K562 (cell line): Measurements from ENCODE around the gene GARNL3. TPM values are rescaled to one million over a fixed set of nuclear protein-coding genes. Genes with fewer than 3 reads are reported as not detected.

Source experiments
- ATAC-seq: fragments of 200-7000 bp; cut with Tn5 transposase; 3 replicates; pipeline ENCODE4 v1.9.1; 2020; ENCODE audit warnings: moderate library complexity
- BruUV-seq: library from RNA; stranded (reverse); fragments of 400-500 nt; replicated peaks from 2 replicates; lab custom pipeline; 2021; lab: Mats Ljungman, UMichigan
- CTCF ChIA-PET: fragments of 300-600 bp; formaldehyde crosslinking; extraction: SDS; loops from one replicate; lab custom pipeline; 2021; ENCODE audit warnings: low intra/inter-chr PET ratio; lab: Yijun Ruan, JAX
- POLR2A ChIA-PET: fragments of 300-600, 350-650 bp; sonication (Branson Sonifier 250); formaldehyde crosslinking; extraction: SDS; loops from one replicate; lab custom pipeline; 2021; ENCODE audit warnings: antibody characterized with exemption, inconsistent platforms; lab: Yijun Ruan, JAX
- DNase-seq, 4 experiments: peaks; one replicate each; pipeline versions ENCODE4 v3.0.0 to v3.0.0-alpha.2; 2011 to 2018; ENCODE audit warnings: low spot score in 3 of 4, mixed read lengths in 3 of 4; ENCODE audit errors: extremely low read depth in 1 of 4
- FAIRE-seq: peaks from 2 replicates; lab custom pipeline; 2011; peaks lifted over from hg19 to GRCh38; lab: Jason Lieb, UNC
- H2AFZ ChIP-seq: 2 replicates; pipeline ENCODE4 v1.6.0; 2011; ENCODE audit warnings: low read depth, low read length, control low read depth, inconsistent platforms
- H3K27ac ChIP-seq: fragments of 200-600 bp; 3 replicates; pipeline ENCODE4 v1.8.0; 2011; ENCODE audit warnings: low read depth, mild to moderate bottlenecking, control low read depth, inconsistent platforms, low read length, moderate library complexity, mixed read lengths; ENCODE audit errors: extremely low read depth
- H3K27me3 ChIP-seq, 2 experiments: fragments of 300-600 bp in 1 of 2; 2 replicates in 1 of 2; 3 replicates in 1 of 2; pipeline versions ENCODE4 v1.6.0 to v1.8.0; 2011; ENCODE audit warnings: inconsistent platforms in 2 of 2, low read length in 2 of 2, mild to moderate bottlenecking in 1 of 2, mixed read lengths in 1 of 2, moderate library complexity in 1 of 2; ENCODE audit not compliant: control insufficient read depth in 2 of 2, insufficient read depth in 2 of 2
- H3K36me3 ChIP-seq: fragments of 300-600 bp; 3 replicates; pipeline ENCODE4 v1.8.0; 2011; ENCODE audit warnings: mild to moderate bottlenecking, low read length, inconsistent platforms; ENCODE audit not compliant: control insufficient read depth, insufficient read depth
- H3K4me1 ChIP-seq, 2 experiments: fragments of 200-600 bp in 1 of 2; replicated peaks in 1 of 2; 2 replicates in 1 of 2; 3 replicates in 1 of 2; pipeline versions ENCODE4 v1.5.1 to v1.8.0; 2011; ENCODE audit warnings: inconsistent platforms in 2 of 2, low read length in 2 of 2, mild to moderate bottlenecking in 1 of 2, mixed read lengths in 1 of 2, moderate library complexity in 1 of 2; ENCODE audit not compliant: control insufficient read depth in 2 of 2, insufficient read depth in 2 of 2
- H3K4me2 ChIP-seq: 2 replicates; pipeline ENCODE4 v1.6.1; 2011; ENCODE audit warnings: low read length, control low read depth, inconsistent platforms, mixed read lengths; ENCODE audit not compliant: insufficient read depth
- H3K4me3 ChIP-seq: fragments of 200-600 bp; sonication (generic), shearing (Covaris generic); 2 replicates; pipeline ENCODE4 v1.5.1; 2016; ENCODE audit warnings: control low read depth, inconsistent platforms
- H3K79me2 ChIP-seq: fragments of 200-600 bp; 3 replicates; pipeline ENCODE4 v1.8.0; 2011; ENCODE audit warnings: low read length, inconsistent platforms; ENCODE audit not compliant: control insufficient read depth, insufficient read depth
- H3K9ac ChIP-seq, 2 experiments: 2 replicates each; pipeline versions ENCODE4 v1.6.0 to v1.6.1; 2011; ENCODE audit warnings: low read depth in 2 of 2, low read length in 2 of 2, control low read depth in 1 of 2, inconsistent platforms in 1 of 2, mild to moderate bottlenecking in 1 of 2, mixed read lengths in 1 of 2; ENCODE audit not compliant: insufficient read depth in 1 of 2
- H3K9me1 ChIP-seq: one replicate; pipeline ENCODE4 v1.6.0; 2011; ENCODE audit warnings: inconsistent platforms, mild to moderate bottlenecking, low read length, moderate library complexity; ENCODE audit not compliant: control insufficient read depth, insufficient read depth
- H3K9me3 ChIP-seq: replicated peaks from 2 replicates; pipeline ENCODE4 v1.5.1; 2011; ENCODE audit warnings: low read depth, low read length, inconsistent platforms; ENCODE audit not compliant: control insufficient read depth, insufficient read depth
- H4K20me1 ChIP-seq: replicated peaks from 2 replicates; pipeline ENCODE4 v1.6.1; 2011; ENCODE audit warnings: low read length, inconsistent platforms, mixed read lengths; ENCODE audit not compliant: control insufficient read depth, insufficient read depth
- CBFA2T2 ChIP-seq: fragments of 450-650 bp; conservative IDR thresholded peaks from 2 replicates; pipeline ENCODE4 v1.6.1; 2017; ENCODE audit warnings: mild to moderate bottlenecking
- EP400 ChIP-seq: fragments of 450-650 bp; IDR thresholded peaks from 2 replicates; pipeline ENCODE4 v1.6.1; 2017; ENCODE audit warnings: antibody characterized with exemption, mild to moderate bottlenecking, moderate library complexity
- ESRRA ChIP-seq: fragments of 450-650 bp; IDR thresholded peaks from 2 replicates; pipeline ENCODE4 v1.6.1; 2014; ENCODE audit warnings: low read depth, mild to moderate bottlenecking, moderate library complexity, borderline replicate concordance
- ETV5 ChIP-seq: sonication (generic); formaldehyde crosslinking; IDR thresholded peaks from 2 replicates; pipeline ENCODE4 v1.4.0; 2020; ENCODE audit warnings: low read depth, mild to moderate bottlenecking, missing genetic modification reagents
- JUND ChIP-seq, 2 experiments: IDR thresholded peaks; 2 replicates in 1 of 2; 3 replicates in 1 of 2; pipeline ENCODE4 v1.6.1; 2011; ENCODE audit warnings: borderline replicate concordance in 2 of 2, low read depth in 2 of 2, low read length in 2 of 2, improper control_type of control experiment in 1 of 2, missing biosample characterization in 1 of 2, missing genetic modification characterization in 1 of 2, missing genetic modification reagents in 1 of 2
- SNIP1 ChIP-seq: fragments of 450-650 bp; IDR thresholded peaks from 2 replicates; pipeline ENCODE4 v1.7.1; 2017; ENCODE audit warnings: low read depth, mild to moderate bottlenecking
- TBP ChIP-seq: optimal IDR thresholded peaks from 2 replicates; pipeline ENCODE3; 2011; ENCODE audit warnings: low read depth, low read length, improper control_type of control experiment
- TRIM28 ChIP-seq: fragments of 450-650 bp; IDR thresholded peaks from 2 replicates; pipeline ENCODE4 v1.6.1; 2017
- ZBTB43 ChIP-seq: sonication (generic); formaldehyde crosslinking; IDR thresholded peaks from 2 replicates; pipeline ENCODE4 v1.8.0; 2023; ENCODE audit warnings: mild to moderate bottlenecking, missing genetic modification reagents
- ZNF175 ChIP-seq: fragments of 200-800 bp; sonication (Bioruptor generic); IDR thresholded peaks from 2 replicates; pipeline ENCODE4 v1.6.1; 2016; ENCODE audit warnings: low read depth, mild to moderate bottlenecking, missing genetic modification characterization, missing compliant biosample characterization
- ZNF354B ChIP-seq: fragments of 250-450 bp; sonication (Bioruptor Pico); IDR thresholded peaks from 2 replicates; pipeline ENCODE4 v1.4.0; 2020
- ZNF431 ChIP-seq: sonication (generic); formaldehyde crosslinking; IDR thresholded peaks from 2 replicates; pipeline ENCODE4 v1.8.0; 2022; ENCODE audit warnings: mild to moderate bottlenecking, missing genetic modification reagents
- ZNF589 ChIP-seq: fragments of 200-800 bp; sonication (Bioruptor generic); IDR thresholded peaks from 2 replicates; pipeline ENCODE4 v1.6.1; 2016; ENCODE audit warnings: low read depth, missing genetic modification characterization, missing compliant biosample characterization
- ZNF77 ChIP-seq: fragments of 250-450 bp; sonication (Bioruptor Pico); IDR thresholded peaks from 2 replicates; pipeline ENCODE4 v1.5.0; 2020
- WGBS: fragments of 100-300 bp; shearing (Covaris generic); methylation state at CpG from one replicate; pipeline ENCODE4 v1.1.6; 2016; ENCODE audit warnings: low coverage, mixed read lengths; ENCODE audit not compliant: insufficient coverage; ENCODE audit errors: missing lambda C conversion rate; 5-methylcytosine and 5-hydroxymethylcytosine counted together
- in situ Hi-C: fragments of 300-500 bp; cut with MboI; formaldehyde crosslinking; loops from 4 replicates; pipeline ENCODE4 v1.15.0; 2018; ENCODE audit warnings: inconsistent platforms, mixed read lengths
- intact Hi-C: fragments of 100-400 bp; cut with micrococcal nuclease; formaldehyde crosslinking; loops from 2 replicates; pipeline ENCODE4 v1.14.2; 2022
- polyA plus RNA-seq, 8 experiments: library from polyadenylated mRNA; depleted of rRNA in 4 of 8; stranded (reverse) in 5 of 8; unstranded in 3 of 8; fragments of >200 nt; fragmentation: Nextera tagmentation in 2 of 8; fragmentation: Illumina TruSeq in 1 of 8; extraction: Ambion mirVana in 2 of 8; extraction: Trizol in 1 of 8; gene quantifications; 2 replicates each; pipeline versions ENCODE4 v1.2.1 to v1.2.3, GENCODE V29; 2011 to 2014; ENCODE audit warnings: inconsistent platforms in 1 of 8, missing spikeins in 1 of 8
- total RNA-seq, 7 experiments: library from RNA; depleted of rRNA in 6 of 7; stranded (reverse); fragments of >200 nt in 6 of 7; fragmentation: Illumina TruSeq in 2 of 7; extraction: Trizol in 2 of 7; gene quantifications; 2 replicates each; pipeline versions ENCODE4 v1.2.1 to v1.2.3, GENCODE V29; 2011 to 2021; ENCODE audit warnings: low replicate concordance in 1 of 7

The GARNL3 gene
- total and polyA plus RNA-seq, 9 of the 15 experiments (the other 6 are each of a cell fraction or from before 2014, with no cell fraction given): 0.35 to 2.7 (median 1.6) TPM

- in situ Hi-C loops (no loop called here), intact Hi-C loops (loop anchor here (5.0 kb wide), 1 partner anchor 182 kb away; no protein-coding TSS in a partner anchor)
- Histone ChIP-seq H3K4me3 (no peak overlapping the region), H3K79me2 (no peaks in the 10 kb centered on the region), H3K4me1 (peaks cover 17 to 37% of the 10 kb centered on the region in 2 experiments; a peak in 3 of 5 replicates), H3K9me1 (no peaks in the 10 kb centered on the region), H3K27ac (no peak overlapping the region), H3K9ac (0 out of 4 replicates have a peak overlapping the region, but pooled peaks of 1 of the 2 experiments have one; percentile 23), H3K4me2 (no peak overlapping the region), H3K36me3 (no peaks in the 10 kb centered on the region), H2AFZ (no peak overlapping the region), H3K27me3 (no peaks in the 10 kb centered on the region; a peak in 1 of 5 replicates), H3K9me3 (no peaks in the 10 kb centered on the region), H4K20me1 (peaks cover 4% of the 10 kb centered on the region; the same call in 1 of the 2 replicates)
- ATAC-seq (no peak), DNase-seq (no peak), FAIRE-seq (no peak)
- whole genome bisulfite sequencing: 80% methylated on average over 13 of the region's 13 CpGs
- BruUV-seq: TSS peak; percentile 40
- CTCF ChIA-PET: interaction anchor here (0.6 kb wide), 1 partner anchor 199 kb away, joined by 3 read pairs; no protein-coding TSS in a partner anchor
- POLR2A ChIA-PET: interaction anchor here (0.5 to 1.6 kb wide), 7 partner anchors 19 to 511 kb away, joined by 3 to 10 read pairs (median 3); no protein-coding TSS in a partner anchor
- TF ChIP-seq ZNF431 (CRISPR knock-in tag): no peak
- no peak for TF ChIP-seq ETV5 (CRISPR knock-in tag)
Measured at GRCh38 chr9:127398715-127399400, 134.3 kb downstream of the GARNL3 start.

- H2AFZ ChIP-seq: no peak overlapping the region
- no TSS peak for BruUV-seq
- CTCF ChIA-PET: no interaction called here
- no peaks in the 10 kb centered on the region; a peak in 1 of 5 replicates for H3K27me3 ChIP-seq
- H4K20me1 ChIP-seq: peaks cover 4% of the 10 kb centered on the region; the same call in 1 of the 2 replicates
- POLR2A ChIA-PET: interaction anchor here (1.3 to 1.6 kb wide), 2 partner anchors 10 to 51 kb away, joined by 3 to 10 read pairs; no protein-coding TSS in a partner anchor
- intact Hi-C loops: loop anchor here (5.0 kb wide), 1 partner anchor 183 kb away; no protein-coding TSS in a partner anchor
- no peaks in the 10 kb centered on the region for H3K36me3 ChIP-seq
- 88% methylated on average over 13 of the region's 14 CpGs for WGBS
- no peaks in the 10 kb centered on the region for H3K9me3 ChIP-seq
- DNase-seq (no peak), FAIRE-seq (no peak), ATAC-seq (no peak)
- H3K9ac ChIP-seq: no peak overlapping the region
- H3K4me3 ChIP-seq: no peak overlapping the region
- in situ Hi-C loops: no loop called here
- no peaks in the 10 kb centered on the region for H3K79me2 ChIP-seq
- no peak overlapping the region for H3K27ac ChIP-seq
- no peak overlapping the region for H3K4me2 ChIP-seq
- H3K4me1 ChIP-seq: peaks cover 17 to 41% of the 10 kb centered on the region in 2 experiments; a peak in 3 of 5 replicates
- no peaks in the 10 kb centered on the region for H3K9me1 ChIP-seq
- TF ChIP-seq ZNF175 (CRISPR knock-in tag): no peak
- no peak for TF ChIP-seq TBP
- TF ChIP-seq EP400: no peak
- TF ChIP-seq JUND (IDR thresholded peaks at IDR 0.05; ENCODE audit: borderline replicate concordance, low read depth, low read length): no peak
- no peak for TF ChIP-seq JUND (tag; IDR thresholded peaks at IDR 0.05; ENCODE audit: borderline replicate concordance, low read depth, low read length)
- TF ChIP-seq ZNF354B (CRISPR knock-in tag): no peak
- TF ChIP-seq ZBTB43: no peak
- no peak for TF ChIP-seq ZNF77 (CRISPR knock-in tag)
- TF ChIP-seq CBFA2T2: no peak
- peak; percentile 77 for TF ChIP-seq ESRRA
- TF ChIP-seq ZNF589: no peak
- no peak for TF ChIP-seq SNIP1
- TF ChIP-seq TRIM28: no peak
Measured at GRCh38 chr9:127399736-127400269, 135.2 kb downstream of the GARNL3 start.
